H1 (cell line): ENCODE results near the gene THAP11. TPM values are rescaled to one million over a fixed set of nuclear protein-coding genes. Genes with fewer than 3 reads are reported as not detected.

Experiments
- CTCF ChIA-PET: fragments of 300-600 bp; sonication (Branson Sonifier 250); formaldehyde crosslinking; loops from one replicate; lab custom pipeline; 2021; ENCODE audit not compliant: partially characterized antibody; lab: Charles Lee
- POLR2A ChIA-PET: fragments of 300-600 bp; sonication (Branson Sonifier 250); formaldehyde crosslinking; loops from one replicate; lab custom pipeline; 2021; ENCODE audit warnings: inconsistent platforms; ENCODE audit not compliant: partially characterized antibody; lab: Charles Lee
- DNase-seq, 2 experiments: peaks; one replicate each; pipeline versions ENCODE4 v3.0.0 to v3.0.0-alpha.2; 2010 to 2022; ENCODE audit warnings: low spot score in 2 of 2, low read depth in 1 of 2, mixed read lengths in 1 of 2
- FAIRE-seq: peaks from 2 replicates; lab custom pipeline; 2011; peaks lifted over from hg19 to GRCh38; lab: Jason Lieb, UNC
- H2AFZ ChIP-seq: 2 replicates; pipeline ENCODE4 v1.8.1; 2012; ENCODE audit warnings: low read length, inconsistent platforms
- H2AK5ac ChIP-seq: 2 replicates; pipeline ENCODE4 v1.6.1; 2013; ENCODE audit warnings: low read depth, low read length
- H2BK120ac ChIP-seq: replicated peaks from 2 replicates; pipeline ENCODE3; 2013; ENCODE audit warnings: low read depth, low read length, inconsistent platforms
- H2BK12ac ChIP-seq: 2 replicates; pipeline ENCODE4 v1.6.1; 2013; ENCODE audit warnings: low read depth, low read length
- H2BK15ac ChIP-seq: 2 replicates; pipeline ENCODE4 v1.6.1; 2013; ENCODE audit warnings: low read length
- H2BK20ac ChIP-seq: 2 replicates; pipeline ENCODE4 v1.6.1; 2013; ENCODE audit warnings: low read length
- H2BK5ac ChIP-seq: 2 replicates; pipeline ENCODE4 v1.6.1; 2013; ENCODE audit warnings: low read depth, low read length
- H3K14ac ChIP-seq: 2 replicates; pipeline ENCODE4 v1.6.1; 2013; ENCODE audit warnings: inconsistent platforms; ENCODE audit not compliant: insufficient read length
- H3K18ac ChIP-seq: 2 replicates; pipeline ENCODE4 v1.6.1; 2013; ENCODE audit warnings: low read length; ENCODE audit errors: extremely low read depth
- H3K23ac ChIP-seq: 2 replicates; pipeline ENCODE4 v1.6.1; 2013; ENCODE audit warnings: inconsistent platforms; ENCODE audit not compliant: insufficient read length
- H3K23me2 ChIP-seq: 2 replicates; pipeline ENCODE4 v1.6.1; 2013; ENCODE audit warnings: low read depth, low read length
- H3K27ac ChIP-seq: 2 replicates; pipeline ENCODE4 v1.6.1; 2011; ENCODE audit warnings: low read depth, low read length, inconsistent platforms
- H3K27me3 ChIP-seq, 4 experiments: replicated peaks in 1 of 4; 1 replicate in 1 of 4; 2 replicates in 3 of 4; pipeline versions ENCODE4 v1.6.1 to v1.8.1; 2011 to 2013; ENCODE audit warnings: low read length in 3 of 4, mild to moderate bottlenecking in 3 of 4, inconsistent platforms in 2 of 4, mixed read lengths in 2 of 4, moderate library complexity in 1 of 4; ENCODE audit not compliant: control insufficient read depth in 3 of 4, insufficient read depth in 3 of 4; ENCODE audit errors: extremely low read depth in 1 of 4
- H3K36me3 ChIP-seq, 4 experiments: 2 replicates each; pipeline versions ENCODE4 v1.6.1 to v1.8.1; 2011 to 2013; ENCODE audit warnings: mild to moderate bottlenecking in 4 of 4, low read length in 3 of 4, moderate library complexity in 2 of 4, control low read depth in 1 of 4, inconsistent platforms in 1 of 4; ENCODE audit not compliant: insufficient read depth in 4 of 4, control insufficient read depth in 2 of 4
- H3K4ac ChIP-seq: replicated peaks from 2 replicates; pipeline ENCODE3; 2013; ENCODE audit warnings: low read length, low read depth, mixed read lengths, inconsistent platforms; ENCODE audit not compliant: insufficient read length
- H3K4me1 ChIP-seq, 4 experiments: replicated peaks in 1 of 4; 1 replicate in 1 of 4; 2 replicates in 3 of 4; pipeline versions ENCODE4 v1.6.1 to v1.8.1; 2011 to 2013; ENCODE audit warnings: low read length in 3 of 4, inconsistent platforms in 2 of 4, mixed read lengths in 1 of 4; ENCODE audit not compliant: insufficient read depth in 4 of 4, control insufficient read depth in 3 of 4
- H3K4me2 ChIP-seq, 2 experiments: 2 replicates each; pipeline versions ENCODE4 v1.6.1 to v1.8.1; 2011 to 2013; ENCODE audit warnings: low read depth in 2 of 2, low read length in 2 of 2, control low read depth in 1 of 2, inconsistent platforms in 1 of 2, mild to moderate bottlenecking in 1 of 2; ENCODE audit not compliant: insufficient read depth in 1 of 2
- H3K4me3 ChIP-seq, 4 experiments: fragments of 200-600, 300-600 bp in 1 of 4; sonication (generic), shearing (Covaris generic), sonication (Bioruptor Twin) in 1 of 4; 2 replicates each; pipeline versions ENCODE4 v1.5.1 to v1.8.1; 2011 to 2016; ENCODE audit warnings: low read length in 4 of 4, low read depth in 3 of 4, control low read depth in 2 of 4, inconsistent platforms in 2 of 4, mild to moderate bottlenecking in 2 of 4, mixed read lengths in 1 of 4, moderate library complexity in 1 of 4; ENCODE audit not compliant: insufficient read depth in 2 of 4; ENCODE audit errors: extremely low read depth in 1 of 4
- H3K56ac ChIP-seq: replicated peaks from 2 replicates; pipeline ENCODE3; 2013; ENCODE audit warnings: low read depth, mild to moderate bottlenecking, mixed read lengths, low read length, inconsistent platforms; ENCODE audit not compliant: insufficient read length
- H3K79me1 ChIP-seq: 2 replicates; pipeline ENCODE4 v1.6.1; 2013; ENCODE audit warnings: low read depth, low read length, control low read depth
- H3K79me2 ChIP-seq, 2 experiments: 2 replicates each; pipeline versions ENCODE4 v1.6.1 to v1.8.1; 2012 to 2013; ENCODE audit warnings: low read length in 2 of 2, mild to moderate bottlenecking in 2 of 2, inconsistent platforms in 1 of 2; ENCODE audit not compliant: insufficient read depth in 2 of 2, control insufficient read depth in 1 of 2
- H3K9ac ChIP-seq, 4 experiments: replicated peaks in 1 of 4; 1 replicate in 1 of 4; 2 replicates in 3 of 4; pipeline versions ENCODE4 v1.6.1 to v1.8.1; 2011 to 2013; ENCODE audit warnings: low read depth in 3 of 4, low read length in 3 of 4, control low read depth in 2 of 4, mild to moderate bottlenecking in 2 of 4, moderate library complexity in 2 of 4, inconsistent platforms in 1 of 4; ENCODE audit errors: extremely low read depth in 1 of 4
- H3K9me3 ChIP-seq, 2 experiments: 2 replicates each; pipeline versions ENCODE4 v1.6.1 to v1.8.1; 2012 to 2013; ENCODE audit warnings: mild to moderate bottlenecking in 2 of 2, moderate library complexity in 2 of 2, control low read depth in 1 of 2, inconsistent platforms in 1 of 2, low read depth in 1 of 2, low read length in 1 of 2, mixed read lengths in 1 of 2; ENCODE audit not compliant: insufficient read depth in 2 of 2
- H4K20me1 ChIP-seq, 2 experiments: replicated peaks in 1 of 2; 2 replicates each; pipeline versions ENCODE3 to v1.8.1; 2011 to 2013; ENCODE audit warnings: inconsistent platforms in 2 of 2, low read length in 2 of 2, mild to moderate bottlenecking in 1 of 2; ENCODE audit not compliant: insufficient read depth in 2 of 2, control insufficient read depth in 1 of 2
- H4K5ac ChIP-seq: 2 replicates; pipeline ENCODE4 v1.6.1; 2013; ENCODE audit warnings: low read length, low read depth, mixed read lengths, inconsistent platforms; ENCODE audit not compliant: insufficient read length
- H4K8ac ChIP-seq: 2 replicates; pipeline ENCODE4 v1.8.0; 2013; ENCODE audit warnings: mild to moderate bottlenecking, moderate library complexity, low read length, inconsistent platforms; ENCODE audit not compliant: insufficient read depth; ENCODE audit errors: extremely low read depth
- H4K91ac ChIP-seq: replicated peaks from 2 replicates; pipeline ENCODE3; 2013; ENCODE audit warnings: low read length, mixed read lengths, inconsistent platforms; ENCODE audit not compliant: insufficient read length
- ASH2L ChIP-seq: fragments of 200-600, 300-600 bp; sonication (generic); IDR thresholded peaks from one replicate; pipeline ENCODE4 v1.7.1; 2017; ENCODE audit warnings: low read length
- BCL11A ChIP-seq, 2 experiments: IDR thresholded peaks; one replicate each; pipeline ENCODE4 v1.6.1; 2011; ENCODE audit warnings: low read depth in 2 of 2, low read length in 2 of 2, mild to moderate bottlenecking in 2 of 2
- CBX8 ChIP-seq: fragments of 300-800, 300-1000 bp; sonication (generic); IDR thresholded peaks from 2 replicates; pipeline ENCODE4 v1.7.1; 2016; ENCODE audit warnings: low read depth, low read length, borderline replicate concordance
- CEBPB ChIP-seq: IDR thresholded peaks from 2 replicates; pipeline ENCODE4 v1.6.1; 2012; ENCODE audit warnings: low read depth, low read length
- GTF2F1 ChIP-seq: IDR thresholded peaks from 2 replicates; pipeline ENCODE4 v1.6.1; 2012; ENCODE audit warnings: low read depth, low read length, improper control_type of control experiment, borderline replicate concordance
- HDAC6 ChIP-seq: IDR thresholded peaks from one replicate; pipeline ENCODE4 v1.7.1; 2012; ENCODE audit warnings: low read depth, mild to moderate bottlenecking, inconsistent platforms, low read length, moderate library complexity
- POLR2A ChIP-seq, 2 experiments: IDR thresholded peaks; 1 replicate in 1 of 2; 2 replicates in 1 of 2; pipeline ENCODE4 v1.6.1; 2011; ENCODE audit warnings: low read depth in 2 of 2, low read length in 2 of 2, mild to moderate bottlenecking in 2 of 2; ENCODE audit errors: control extremely low read depth in 1 of 2
- POLR2AphosphoS5 ChIP-seq: IDR thresholded peaks from 2 replicates; pipeline ENCODE4 v1.6.1; 2011; ENCODE audit warnings: low read depth, low read length
- SP1 ChIP-seq: IDR thresholded peaks from 2 replicates; pipeline ENCODE4 v1.6.1; 2011; ENCODE audit warnings: low read depth, low read length
- TAF7 ChIP-seq: optimal IDR thresholded peaks from 2 replicates; pipeline ENCODE3; 2011; ENCODE audit warnings: low read depth, mild to moderate bottlenecking, inconsistent platforms, low read length, moderate library complexity, borderline replicate concordance
- TBP ChIP-seq: IDR thresholded peaks from 2 replicates; pipeline ENCODE4 v1.6.1; 2011; ENCODE audit warnings: low read depth, low read length, improper control_type of control experiment
- TEAD4 ChIP-seq: IDR thresholded peaks from 2 replicates; pipeline ENCODE4 v1.6.1; 2012; ENCODE audit warnings: low read depth, low read length, inconsistent platforms, mixed read lengths
- YY1 ChIP-seq: IDR thresholded peaks from 2 replicates; pipeline ENCODE4 v1.6.1; 2011; ENCODE audit warnings: low read depth, mild to moderate bottlenecking, low read length
- WGBS, 2 experiments: shearing (Covaris generic) in 1 of 2; methylation state at CpG; one replicate each; pipeline versions ENCODE4 v1.1.6 to v1.1.7; 2013 to 2015; ENCODE audit warnings: low lambda C conversion rate in 2 of 2, mixed read lengths in 2 of 2, inconsistent platforms in 1 of 2, low coverage in 1 of 2, missing lambda C conversion rate in 1 of 2; ENCODE audit not compliant: insufficient replicate concordance in 2 of 2, insufficient coverage in 1 of 2, insufficient read length in 1 of 2; ENCODE audit errors: extremely low coverage in 1 of 2, missing lambda C conversion rate in 1 of 2; 5-methylcytosine and 5-hydroxymethylcytosine counted together
- polyA plus RNA-seq, 7 experiments: library from polyadenylated mRNA; depleted of rRNA in 3 of 7; stranded (reverse) in 5 of 7; unstranded in 2 of 7; fragments of >200 nt in 5 of 7; fragments of 200-250 nt in 2 of 7; gene quantifications; 1 replicate in 5 of 7; 2 replicates in 1 of 7; 4 replicates in 1 of 7; pipeline versions ENCODE4 v1.2.1 to v1.2.3, GENCODE V29; 2011 to 2013; ENCODE audit warnings: missing spikeins in 2 of 7, mixed read lengths in 2 of 7
- total RNA-seq: library from RNA; stranded (reverse); fragmentation: NEBNext Ultra II Directional; extraction: Animal tissue kit (Norgen Biotek cat#: 25700); gene quantifications from 2 replicates; pipeline ENCODE4 v1.2.1, GENCODE V29; 2021
- TF ChIP-seq, protein P1 (sequence below): IDR thresholded peaks from 2 replicates; pipeline ENCODE4 v1.6.1; 2011; ENCODE audit warnings: low read depth, mild to moderate bottlenecking, low read length; ENCODE audit not compliant: insufficient read depth
- TF ChIP-seq, protein P2 (sequence below): IDR thresholded peaks from 2 replicates; pipeline ENCODE4 v1.6.1; 2012; ENCODE audit warnings: inconsistent platforms

THAP11 gene
- total and polyA plus RNA-seq, 2 of the 8 experiments (the other 6 are each of a cell fraction or from before 2014, with no cell fraction given), result 50.8 to 54.8 TPM

DNA sequence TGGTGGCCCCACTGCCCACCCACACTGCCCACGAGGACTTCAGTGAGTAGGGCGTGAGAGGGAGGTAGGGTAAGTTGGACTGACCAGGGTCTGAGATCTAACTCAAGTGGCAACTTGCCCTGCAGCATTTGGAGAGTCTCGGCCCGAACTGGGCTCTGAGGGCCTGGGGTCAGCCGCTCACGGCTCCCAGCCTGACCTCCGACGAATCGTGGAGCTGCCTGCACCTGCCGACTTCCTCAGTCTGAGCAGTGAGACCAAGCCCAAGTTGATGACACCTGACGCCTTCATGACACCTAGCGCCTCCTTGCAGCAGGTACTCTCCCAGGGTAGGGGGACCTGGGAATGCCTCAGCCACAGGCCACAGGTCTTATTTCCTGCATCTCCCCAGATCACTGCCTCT is 37.3 kb downstream of the THAP11 start:
- Histone ChIP-seq H2BK20ac (no peak overlapping the region), H2AK5ac (no peak overlapping the region), H3K23me2 (no peaks in the 10 kb centered on the region), H3K27ac (no peak overlapping the region), H3K4me2 (no peak overlapping the region), H4K91ac (no peak overlapping the region), H3K36me3 (peaks cover 34 to 60% (median 49%) of the 10 kb centered on the region in 4 experiments), H4K5ac (no peak overlapping the region), H2BK12ac (no peak overlapping the region), H3K27me3 (no peaks in the 10 kb centered on the region), H3K79me2 (peaks cover 0 to 17% of the 10 kb centered on the region in 2 experiments; a peak in 2 of 4 replicates), H2AFZ (no peak overlapping the region), H4K20me1 (peaks cover 19% of the 10 kb centered on the region in 2 experiments), H3K4ac (no peak overlapping the region), H3K14ac (no peak overlapping the region), H3K79me1 (peaks cover 7% of the 10 kb centered on the region), H2BK15ac (no peak overlapping the region), H3K9me3 (no peaks in the 10 kb centered on the region), H2BK5ac (no peak overlapping the region), H4K8ac (no peak overlapping the region), H3K18ac (no peak overlapping the region), H3K56ac (no peak overlapping the region), H3K4me1 (peaks cover 0 to 3% (median 2%) of the 10 kb centered on the region in 4 experiments; a peak in 5 of 7 replicates), H3K23ac (no peak overlapping the region), H3K9ac (no peak overlapping the region), H2BK120ac (no peak overlapping the region), H3K4me3 (no peak overlapping the region)
- ChIA-PET POLR2A (interaction anchor here (1.0 to 1.4 kb wide), 4 partner anchors 15 to 60 kb away, joined by 3 to 4 read pairs (median 3); no protein-coding TSS in a partner anchor), CTCF (interaction anchor here (1.7 to 21.8 kb wide), 3 partner anchors 55 to 207 kb away, joined by 4 to 623 read pairs (median 6); partner anchors contain the start of genes CTRL, LCAT and PSMB10)
- DNase-seq, result no peak
- 95% methylated on average over 12 of the region's 12 CpGs; no CpG with 5 or more reads in 1 of the 2 experiments for WGBS, 2 experiments
- no peak for FAIRE-seq
- TF ChIP-seq, protein P1, sequence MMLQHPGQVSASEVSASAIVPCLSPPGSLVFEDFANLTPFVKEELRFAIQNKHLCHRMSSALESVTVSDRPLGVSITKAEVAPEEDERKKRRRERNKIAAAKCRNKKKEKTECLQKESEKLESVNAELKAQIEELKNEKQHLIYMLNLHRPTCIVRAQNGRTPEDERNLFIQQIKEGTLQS, result no peak
- no peak for TF ChIP-seq HDAC6
- no peak for TF ChIP-seq CEBPB
- no peak for TF ChIP-seq TAF7
- no peak for TF ChIP-seq CBX8
- TF ChIP-seq ASH2L, result no peak
- TF ChIP-seq POLR2A (IDR thresholded peaks at IDR 0.05; ENCODE audit: control extremely low read depth in 1 of 2, low read depth in 2 of 2, low read length in 2 of 2), result no peak
- no peak for TF ChIP-seq BCL11A (IDR thresholded peaks at IDR 0.05; ENCODE audit: low read depth in 2 of 2, low read length in 2 of 2)
- TF ChIP-seq SP1, result no peak
- TF ChIP-seq POLR2AphosphoS5, result no peak
- TF ChIP-seq TBP, result no peak
- no peak for TF ChIP-seq TEAD4
- TF ChIP-seq YY1, result no peak
- TF ChIP-seq, protein P2, sequence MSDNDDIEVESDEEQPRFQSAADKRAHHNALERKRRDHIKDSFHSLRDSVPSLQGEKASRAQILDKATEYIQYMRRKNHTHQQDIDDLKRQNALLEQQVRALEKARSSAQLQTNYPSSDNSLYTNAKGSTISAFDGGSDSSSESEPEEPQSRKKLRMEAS, result no peak
- no peak for TF ChIP-seq GTF2F1
